Islet of Langerhans (tissue), 1 donor: ENCODE results near the gene TMCC1.
"Not testable (repeated sequence)": the region's sequence is repeated elsewhere in the genome, so short reads cannot be mapped to it uniquely, and the experiment has no call there.

Experiments used
- FAIRE-seq: peaks from one replicate; lab custom pipeline; 2011; peaks lifted over from hg19 to GRCh38; lab: Jason Lieb, UNC

TMCC1 gene

GRCh38 chr3:129620828-129621559, 272.5 kb downstream of the TMCC1 start:
- no peak for FAIRE-seq

- FAIRE-seq, result no peak
Measured at GRCh38 chr3:129619726-129620162, 273.8 kb downstream of the TMCC1 start.

- no peak for FAIRE-seq
Measured at GRCh38 chr3:129618901-129619671, 274.4 kb downstream of the TMCC1 start.

GRCh38 chr3:129618186-129618820, 275.2 kb downstream of the TMCC1 start:
- no peak for FAIRE-seq

- FAIRE-seq, result no peak
Measured at GRCh38 chr3:129617381-129618185, 275.9 kb downstream of the TMCC1 start.

GRCh38 chr3:129616713-129617112, 276.8 kb downstream of the TMCC1 start:
- FAIRE-seq, result no peak

GRCh38 chr3:129616291-129616690, 277.2 kb downstream of the TMCC1 start:
- FAIRE-seq, result no peak

GRCh38 chr3:129615751-129616281, 277.7 kb downstream of the TMCC1 start:
- no peak for FAIRE-seq

- FAIRE-seq, result no peak
Measured at GRCh38 chr3:129614927-129615363, 278.6 kb downstream of the TMCC1 start.

GRCh38 chr3:129614435-129614834, 279.1 kb downstream of the TMCC1 start:
- FAIRE-seq, result no peak

- FAIRE-seq, result no peak
Measured at GRCh38 chr3:129613367-129613740, 280.2 kb downstream of the TMCC1 start.

- no peak for FAIRE-seq
Measured at GRCh38 chr3:129612534-129613366, 280.8 kb downstream of the TMCC1 start.

- no peak for FAIRE-seq
Measured at GRCh38 chr3:129611812-129612533, 281.5 kb downstream of the TMCC1 start.

- no peak for FAIRE-seq
Measured at GRCh38 chr3:129611446-129611800, 282.1 kb downstream of the TMCC1 start.

- not testable (repeated sequence) for FAIRE-seq
Measured at GRCh38 chr3:129610794-129611445, 282.6 kb downstream of the TMCC1 start.

- FAIRE-seq, result no peak
Measured at GRCh38 chr3:129610276-129610675, 283.2 kb downstream of the TMCC1 start.

DNA sequence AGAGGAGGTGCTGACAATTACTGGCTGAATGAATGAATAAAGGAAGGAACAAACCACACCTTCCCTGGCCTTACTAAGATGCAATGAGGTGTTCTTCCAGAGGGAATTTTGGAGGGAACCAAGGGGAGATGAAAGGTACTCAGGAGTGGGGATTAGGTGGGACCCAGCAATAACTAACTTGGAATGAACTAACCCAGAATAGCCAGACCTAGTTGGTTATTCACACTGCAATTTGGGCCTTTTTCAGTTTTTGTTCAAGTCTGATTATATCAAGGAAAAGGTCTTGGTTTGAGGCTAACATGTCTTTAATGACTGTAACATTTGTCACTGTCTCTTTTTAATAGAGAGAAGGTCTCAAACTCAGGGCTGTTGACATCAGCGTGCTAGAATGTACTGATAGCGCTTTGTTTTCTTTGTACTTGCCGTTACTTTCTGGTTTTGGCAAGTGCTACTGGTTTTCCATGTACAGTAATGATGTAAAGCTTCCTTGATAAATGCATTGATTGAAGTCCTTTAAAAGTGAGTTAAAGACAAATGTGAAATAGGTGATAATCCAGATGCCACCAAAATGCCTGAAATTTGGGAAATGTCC, 283.8 kb downstream of the TMCC1 start:
- FAIRE-seq, result no peak

GRCh38 chr3:129608936-129609590, 284.4 kb downstream of the TMCC1 start:
- no peak for FAIRE-seq
